ENCODE data around the gene XG. TPM values are rescaled to one million over a fixed set of nuclear protein-coding genes. Genes with fewer than 3 reads are reported as not detected.

The XG gene
- total RNA-seq, 1 donor from 2014 or later, result 0.41 TPM

DNA sequence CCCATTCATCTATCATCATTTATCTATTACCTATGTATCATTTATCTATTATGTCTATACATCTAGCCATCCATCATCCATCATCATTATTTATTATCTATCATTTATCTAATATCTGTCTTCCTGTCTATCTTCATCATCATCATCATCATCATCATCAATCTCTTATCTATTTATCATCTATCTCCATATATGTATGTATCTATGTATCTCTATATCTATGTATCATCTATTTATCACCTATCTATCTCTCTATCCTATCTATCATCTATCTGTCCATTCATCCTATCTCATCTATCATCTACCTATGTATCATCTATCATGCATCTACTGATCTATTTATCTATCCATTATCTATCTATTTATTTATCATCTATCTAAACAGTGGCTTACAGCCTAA lies 73.0 kb downstream of the XG start:
- Histone ChIP-seq H3K4me3 (no peak overlapping the region), H3K27ac (no peak overlapping the region), H3K4me1 (no peaks in the 10 kb centered on the region), H3K36me3 (no peaks in the 10 kb centered on the region), H3K27me3 (ENCODE audit: low read depth) (no peaks in the 10 kb centered on the region), H3K9me3 (no peaks in the 10 kb centered on the region)
- no peak for ATAC-seq
- intact Hi-C loops (cut with DNase I), result no loop called here
- TF ChIP-seq, protein P1, sequence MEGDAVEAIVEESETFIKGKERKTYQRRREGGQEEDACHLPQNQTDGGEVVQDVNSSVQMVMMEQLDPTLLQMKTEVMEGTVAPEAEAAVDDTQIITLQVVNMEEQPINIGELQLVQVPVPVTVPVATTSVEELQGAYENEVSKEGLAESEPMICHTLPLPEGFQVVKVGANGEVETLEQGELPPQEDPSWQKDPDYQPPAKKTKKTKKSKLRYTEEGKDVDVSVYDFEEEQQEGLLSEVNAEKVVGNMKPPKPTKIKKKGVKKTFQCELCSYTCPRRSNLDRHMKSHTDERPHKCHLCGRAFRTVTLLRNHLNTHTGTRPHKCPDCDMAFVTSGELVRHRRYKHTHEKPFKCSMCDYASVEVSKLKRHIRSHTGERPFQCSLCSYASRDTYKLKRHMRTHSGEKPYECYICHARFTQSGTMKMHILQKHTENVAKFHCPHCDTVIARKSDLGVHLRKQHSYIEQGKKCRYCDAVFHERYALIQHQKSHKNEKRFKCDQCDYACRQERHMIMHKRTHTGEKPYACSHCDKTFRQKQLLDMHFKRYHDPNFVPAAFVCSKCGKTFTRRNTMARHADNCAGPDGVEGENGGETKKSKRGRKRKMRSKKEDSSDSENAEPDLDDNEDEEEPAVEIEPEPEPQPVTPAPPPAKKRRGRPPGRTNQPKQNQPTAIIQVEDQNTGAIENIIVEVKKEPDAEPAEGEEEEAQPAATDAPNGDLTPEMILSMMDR (IDR thresholded peaks at IDR 0.05), result no peak
- no peak for DNase-seq

DNA sequence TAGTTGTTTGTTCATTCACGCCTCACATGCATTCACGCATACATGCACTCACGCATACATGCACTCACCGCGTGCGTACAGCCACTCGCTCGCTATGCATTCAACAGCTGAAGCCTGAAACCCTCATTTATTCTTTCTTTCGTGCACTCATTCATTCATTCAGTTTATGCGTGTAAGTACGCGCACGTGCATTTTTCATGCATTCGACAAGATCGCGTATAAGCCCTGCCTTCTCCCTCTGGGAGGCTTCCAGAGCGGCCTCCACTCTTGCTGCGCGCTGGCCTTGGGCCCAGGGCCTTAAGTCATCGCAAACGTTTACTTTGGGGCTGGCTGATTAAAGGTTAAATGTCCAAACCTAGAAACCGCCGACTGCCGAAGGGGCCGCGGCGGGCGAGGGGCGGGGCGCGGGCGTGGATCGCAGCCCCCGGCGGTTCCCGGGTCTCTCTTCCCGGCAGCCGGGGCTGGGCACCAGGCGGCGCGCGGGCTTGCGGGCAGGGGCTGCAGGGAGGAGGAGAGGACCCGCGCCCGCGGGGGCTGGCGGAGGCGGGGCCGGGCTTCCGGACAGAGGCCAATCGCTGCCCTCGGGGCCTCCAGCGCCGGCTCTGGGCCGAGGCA lies 76.6 kb downstream of the XG start, which contains the start of gene GYG2:
Gene GYG2 (plus strand): TSS at position 587 of the 615 bp plus-strand sequence. CDS start 1,259 bp downstream, outside the sequence.
- Histone ChIP-seq H3K27me3 (ENCODE audit: low read depth) (no peaks in the 10 kb centered on the region), H3K36me3 (no peaks in the 10 kb centered on the region), H3K9me3 (no peaks in the 10 kb centered on the region), H3K27ac (no peak within 1 kb of the TSS), H3K4me3 (peak within 1 kb of the TSS; percentile 32), H3K4me1 (no peaks in the 10 kb centered on the region)
- TF ChIP-seq, protein P1 (IDR thresholded peaks at IDR 0.05), result no peak
- DNase-seq, result no peak
- intact Hi-C loops (cut with DNase I), result no loop called here
- ATAC-seq, result peak; percentile 43 to 61

DNA sequence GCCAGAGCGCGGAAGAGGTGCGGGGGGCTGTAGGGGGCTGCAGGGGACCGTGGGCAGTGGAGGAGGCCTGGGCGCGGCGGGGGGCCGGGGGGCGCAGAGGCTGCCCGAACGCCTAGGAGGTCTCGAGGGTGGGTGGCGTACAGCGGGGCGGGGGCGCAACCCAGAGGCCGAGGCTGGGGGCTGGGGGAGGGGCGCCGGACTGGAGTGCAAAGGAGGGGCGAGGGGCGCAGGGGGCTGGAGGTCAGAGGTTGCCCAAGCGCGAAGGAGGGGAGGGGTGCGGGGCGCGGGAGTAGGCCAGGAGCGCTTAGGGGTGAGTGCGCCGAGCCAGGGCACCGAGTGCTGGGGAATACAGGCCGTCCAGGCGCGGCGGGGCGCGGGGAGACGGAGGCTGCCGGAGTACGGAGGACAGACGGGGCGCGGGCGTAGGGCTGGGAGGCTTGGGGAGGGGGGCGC lies 77.1 kb downstream of the XG start:
- Histone ChIP-seq H3K27ac (no peak overlapping the region), H3K9me3 (no peaks in the 10 kb centered on the region), H3K36me3 (no peaks in the 10 kb centered on the region), H3K4me3 (peak overlapping the region; percentile 32), H3K4me1 (no peaks in the 10 kb centered on the region), H3K27me3 (ENCODE audit: low read depth) (no peaks in the 10 kb centered on the region)
- intact Hi-C loops (cut with DNase I), result no loop called here
- TF ChIP-seq, protein P1 (IDR thresholded peaks at IDR 0.05), result no peak
- peak; percentile 46 to 69 for ATAC-seq
- DNase-seq, result no peak

DNA sequence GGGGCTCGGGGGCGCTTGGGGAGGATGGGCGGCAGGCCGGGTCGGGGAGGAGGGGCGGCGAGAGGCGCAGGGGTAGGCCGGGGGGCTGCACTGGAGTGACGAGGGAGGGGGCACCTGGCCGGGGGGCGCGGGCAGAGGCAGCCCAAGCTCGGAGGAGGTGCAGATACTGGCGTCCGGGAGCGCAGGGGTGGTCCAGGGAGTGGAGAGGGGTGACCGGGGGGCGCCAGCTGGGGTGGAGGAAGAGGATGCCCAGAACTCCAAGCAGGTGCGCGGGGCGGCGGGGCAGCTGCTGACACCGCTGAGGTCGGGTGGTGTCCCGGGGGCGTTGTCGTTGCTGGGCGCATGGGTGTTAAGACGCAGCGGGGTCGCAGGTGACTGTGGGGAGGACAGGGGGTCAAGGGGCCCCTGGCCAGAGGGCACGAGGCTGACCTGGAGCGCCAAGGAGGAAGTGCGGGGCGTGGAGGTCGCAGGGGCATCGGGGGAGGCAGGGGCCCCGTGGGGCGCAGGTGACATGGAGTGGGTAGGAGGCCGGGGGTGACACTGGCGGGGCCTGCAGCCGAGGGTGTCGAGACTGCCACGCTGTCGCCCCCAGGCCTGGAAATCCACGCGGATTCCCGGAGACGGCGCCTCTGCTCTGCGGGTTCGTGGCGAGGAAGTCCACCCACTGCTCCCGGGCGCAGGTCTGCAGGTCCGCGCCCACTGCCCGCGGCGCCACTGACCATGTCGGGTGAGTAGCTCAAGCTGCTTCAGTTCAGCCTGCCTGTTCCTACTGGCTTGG lies 77.8 kb downstream of the XG start:
- H3K36me3 ChIP-seq, result no peaks in the 10 kb centered on the region
- H3K4me3 ChIP-seq, result peak overlapping the region; percentile 32
- intact Hi-C loops (cut with DNase I), result no loop called here
- H3K27me3 ChIP-seq (ENCODE audit: low read depth), result no peaks in the 10 kb centered on the region
- no peaks in the 10 kb centered on the region for H3K4me1 ChIP-seq
- ATAC-seq (peak in 1 of 2 donors; percentile 21), DNase-seq (no peak)
- TF ChIP-seq, protein P1 (IDR thresholded peaks at IDR 0.05), result no peak
- no peak overlapping the region for H3K27ac ChIP-seq
- H3K9me3 ChIP-seq, result no peaks in the 10 kb centered on the region

DNA sequence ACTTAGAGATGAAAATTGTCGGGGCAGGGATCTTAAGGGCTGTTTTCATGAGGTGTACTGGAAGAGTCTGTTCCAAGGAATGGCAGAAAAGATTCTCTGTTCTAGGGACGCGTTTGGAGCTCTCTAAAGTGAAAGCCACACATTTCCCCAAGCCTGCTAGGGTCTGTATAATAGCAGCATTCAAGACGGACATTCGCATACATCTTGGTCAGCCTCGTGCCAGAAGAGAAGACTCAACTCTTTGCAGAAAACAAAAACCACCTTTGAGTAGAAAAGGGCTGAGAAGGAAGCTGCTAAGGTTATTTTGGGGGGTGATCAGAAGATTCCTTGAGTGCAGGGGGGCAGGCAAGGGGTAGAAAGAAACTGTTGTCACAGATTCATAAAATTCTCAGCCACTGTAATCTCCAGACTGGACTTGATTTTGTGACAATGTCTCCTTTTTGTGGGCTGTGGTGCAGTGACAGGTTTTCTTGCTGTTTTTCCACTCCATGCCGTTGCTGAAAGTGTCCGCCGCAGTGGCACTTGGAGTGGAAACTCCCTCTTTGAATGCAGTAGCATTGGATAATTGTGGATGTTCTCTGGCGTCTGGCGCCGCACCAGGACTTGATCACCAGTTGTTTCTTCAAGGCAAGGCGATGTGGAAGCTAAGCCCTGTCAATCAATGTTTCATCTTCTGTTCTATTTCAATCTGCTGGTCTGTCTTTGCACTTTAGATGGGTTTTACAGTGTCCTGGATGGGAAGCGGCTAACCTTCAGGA lies 79.8 kb downstream of the XG start:
- Histone ChIP-seq H3K27ac (no peak overlapping the region), H3K36me3 (no peaks in the 10 kb centered on the region), H3K4me3 (no peak overlapping the region), H3K9me3 (no peaks in the 10 kb centered on the region), H3K4me1 (no peaks in the 10 kb centered on the region), H3K27me3 (ENCODE audit: low read depth) (no peaks in the 10 kb centered on the region)
- intact Hi-C loops (cut with DNase I), result no loop called here
- DNase-seq (no peak), ATAC-seq (no peak)
- TF ChIP-seq, protein P1 (IDR thresholded peaks at IDR 0.05), result no peak

All from lower lobe of right lung (tissue), 2 donors.